H1 (cell line): ENCODE measurements around the gene YIPF5. TPM values are rescaled to one million over a fixed set of nuclear protein-coding genes. Genes with fewer than 3 reads are reported as not detected.

Source experiments
- NRF1 ChIP-seq: IDR thresholded peaks from 2 replicates; pipeline ENCODE4 v1.6.1; 2011; ENCODE audit warnings: mild to moderate bottlenecking, low read depth, low read length, improper control_type of control experiment
- polyA plus RNA-seq, 7 experiments: library from polyadenylated mRNA; depleted of rRNA in 3 of 7; stranded (reverse) in 5 of 7; unstranded in 2 of 7; fragments of >200 nt in 5 of 7; fragments of 200-250 nt in 2 of 7; gene quantifications; 1 replicate in 5 of 7; 2 replicates in 1 of 7; 4 replicates in 1 of 7; pipeline versions ENCODE4 v1.2.1 to v1.2.3, GENCODE V29; 2011 to 2013; ENCODE audit warnings: missing spikeins in 2 of 7, mixed read lengths in 2 of 7
- total RNA-seq: library from RNA; stranded (reverse); fragmentation: NEBNext Ultra II Directional; extraction: Animal tissue kit (Norgen Biotek cat#: 25700); gene quantifications from 2 replicates; pipeline ENCODE4 v1.2.1, GENCODE V29; 2021

YIPF5 gene
- total and polyA plus RNA-seq, 2 of the 8 experiments (the other 6 are each of a cell fraction or from before 2014, with no cell fraction given) = 27.6 to 33.6 TPM

DNA sequence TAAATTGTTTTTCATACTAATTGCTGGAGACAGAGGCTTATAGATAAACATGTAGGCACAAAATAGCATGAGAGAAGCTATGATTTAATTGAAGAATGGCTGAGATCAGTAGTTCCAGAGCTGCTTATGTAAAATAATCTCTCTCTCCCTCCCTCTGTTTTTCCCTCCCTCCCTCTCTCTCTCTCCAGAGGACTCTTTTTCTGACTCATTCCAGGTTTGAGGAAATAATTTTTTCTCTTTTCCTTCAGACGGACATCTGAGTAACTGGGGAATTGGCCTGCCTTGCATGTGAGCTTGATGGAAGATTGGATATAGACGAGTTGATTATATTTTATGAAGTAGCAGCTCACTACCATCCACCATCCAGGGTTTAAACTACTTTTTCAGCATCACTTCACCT lies 35.7 kb upstream of the YIPF5 start (continued):
- TF ChIP-seq NRF1 = no peak
